HG02623 (cell line): ENCODE data around the gene KDSR.
A peak's percentile ranks its signal among the peaks of the same experiment; 100 is the strongest.

Source experiments
- ATAC-seq: cut with Tn5 transposase; IDR thresholded peaks from one replicate; pipeline ENCODE4 v1.9.1; 2021; ENCODE audit warnings: moderate library complexity; ENCODE audit not compliant: unreplicated experiment

Gene KDSR

DNA sequence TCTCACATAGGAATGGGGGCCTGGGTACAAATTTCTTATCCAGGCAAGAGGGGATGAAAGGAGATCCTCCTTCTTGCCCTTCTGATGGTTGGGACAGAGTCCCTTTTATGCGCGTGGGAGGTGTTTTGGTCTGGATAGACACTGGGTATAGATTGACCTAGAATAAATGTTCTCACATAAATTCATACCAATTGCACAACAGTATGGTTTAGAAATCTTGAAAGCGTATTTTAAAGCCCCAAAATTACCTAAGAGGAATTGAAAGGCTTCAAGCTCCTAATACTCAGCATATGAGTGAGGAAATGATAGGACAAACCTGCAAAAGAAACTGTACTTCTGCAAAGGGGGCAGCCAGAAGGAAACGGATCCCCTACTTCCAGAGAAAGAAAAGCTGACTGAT is 44.8 kb downstream of the KDSR start:
- ATAC-seq: no peak

DNA sequence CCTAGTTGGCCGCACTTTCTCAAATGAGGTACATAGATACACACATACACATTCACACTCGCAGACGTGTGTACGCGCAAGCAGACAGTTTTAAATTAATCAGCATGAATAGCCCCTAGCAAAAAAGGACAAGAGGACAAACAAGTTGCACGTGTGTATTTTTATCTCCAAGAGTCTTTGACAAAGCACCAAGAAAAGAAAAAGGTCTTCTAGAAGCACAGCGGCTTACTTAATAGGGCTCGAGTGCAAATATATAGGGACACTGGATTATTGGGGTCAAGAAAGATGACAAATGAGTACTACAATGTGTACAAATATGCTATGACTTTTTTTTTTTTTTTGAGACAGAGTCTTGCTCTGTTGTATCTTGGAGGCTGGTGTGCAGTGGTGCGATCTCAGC is 45.7 kb downstream of the KDSR start:
- no peak for ATAC-seq

DNA sequence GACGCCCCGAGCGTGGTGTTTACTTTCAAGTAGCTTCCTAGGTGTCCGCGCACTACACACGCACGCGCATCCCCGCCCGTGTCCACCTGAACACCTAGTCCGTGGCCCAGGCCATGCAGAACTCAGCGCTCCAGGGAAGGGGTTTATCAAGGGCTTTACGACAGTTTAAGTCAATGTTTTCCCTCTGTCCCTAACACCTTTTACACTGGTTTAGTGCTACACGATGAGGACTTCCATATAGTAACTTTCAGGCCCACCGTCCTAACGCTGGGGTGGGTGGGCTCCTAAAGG is 46.1 kb downstream of the KDSR start:
- ATAC-seq: no peak

DNA sequence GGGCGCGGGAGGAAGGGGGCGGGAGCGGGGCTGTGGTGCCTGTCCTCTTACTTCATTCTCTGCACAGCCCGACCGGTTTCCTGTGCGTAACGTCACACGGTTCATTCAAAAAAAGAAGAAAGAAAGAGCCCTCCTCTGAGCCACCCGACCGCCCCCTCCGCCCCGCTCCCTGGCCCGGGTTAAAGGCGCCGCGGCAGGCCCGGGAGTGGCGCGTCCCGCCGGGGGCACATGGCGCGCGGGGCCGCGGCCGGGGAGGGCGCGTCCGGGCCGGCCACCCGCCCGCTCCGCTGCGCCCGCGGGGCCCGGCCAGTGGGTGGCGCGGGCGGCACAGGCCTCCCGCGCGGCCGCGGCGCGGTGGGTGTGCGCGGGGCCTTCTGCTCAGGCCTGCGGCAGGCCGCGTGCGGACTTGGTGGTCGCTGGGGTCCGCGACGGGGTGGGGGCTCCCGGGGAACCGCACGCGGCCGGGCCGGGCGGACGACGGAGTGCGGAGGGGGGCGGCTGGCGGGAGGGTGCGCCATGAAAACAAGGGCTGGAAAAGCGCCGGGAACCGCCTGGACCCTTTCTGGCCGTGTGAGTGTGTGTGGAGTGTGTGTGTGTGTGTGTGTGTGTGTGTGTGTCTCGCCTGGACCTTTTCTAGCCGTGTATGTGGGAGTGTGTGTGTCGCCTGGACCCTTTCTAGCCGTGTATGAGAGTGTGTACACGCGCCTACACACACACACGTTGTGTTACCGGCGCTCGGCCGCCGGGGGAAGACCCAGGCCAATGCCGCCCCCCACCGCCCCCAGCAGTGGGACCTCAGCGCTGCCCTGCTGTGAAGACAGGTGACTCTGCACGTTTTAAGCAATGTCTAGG is 46.7 kb downstream of the KDSR start:
- ATAC-seq: peak; percentile 59

- peak; percentile 6 for ATAC-seq
These were observed 47.5 kb downstream of the KDSR start, which contains the start of gene BCL2 for GRCh38 chr18:63319383-63320122. Gene BCL2, minus strand, starts transcription at chr18:63319769.

DNA sequence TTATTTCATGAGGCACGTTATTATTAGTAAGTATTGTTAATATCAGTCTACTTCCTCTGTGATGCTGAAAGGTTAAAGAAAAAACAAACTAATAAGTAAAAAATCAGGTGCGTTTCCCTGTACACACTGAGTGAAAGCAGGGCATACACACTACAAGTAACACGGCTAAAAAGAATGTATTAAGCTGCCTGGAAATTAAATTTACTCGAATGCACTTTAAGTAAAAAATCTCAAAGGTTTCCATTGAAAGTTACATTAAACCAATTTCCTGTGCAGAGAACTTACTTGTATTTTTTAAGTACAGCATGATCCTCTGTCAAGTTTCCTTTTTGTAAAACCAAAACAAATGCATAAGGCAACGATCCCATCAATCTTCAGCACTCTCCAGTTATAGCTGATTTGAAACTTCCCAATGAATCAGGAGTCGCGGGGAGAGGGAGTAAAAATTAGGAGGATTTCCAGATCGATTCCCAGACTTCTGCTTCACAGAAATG is 48.1 kb downstream of the KDSR start:
- ATAC-seq: no peak

DNA sequence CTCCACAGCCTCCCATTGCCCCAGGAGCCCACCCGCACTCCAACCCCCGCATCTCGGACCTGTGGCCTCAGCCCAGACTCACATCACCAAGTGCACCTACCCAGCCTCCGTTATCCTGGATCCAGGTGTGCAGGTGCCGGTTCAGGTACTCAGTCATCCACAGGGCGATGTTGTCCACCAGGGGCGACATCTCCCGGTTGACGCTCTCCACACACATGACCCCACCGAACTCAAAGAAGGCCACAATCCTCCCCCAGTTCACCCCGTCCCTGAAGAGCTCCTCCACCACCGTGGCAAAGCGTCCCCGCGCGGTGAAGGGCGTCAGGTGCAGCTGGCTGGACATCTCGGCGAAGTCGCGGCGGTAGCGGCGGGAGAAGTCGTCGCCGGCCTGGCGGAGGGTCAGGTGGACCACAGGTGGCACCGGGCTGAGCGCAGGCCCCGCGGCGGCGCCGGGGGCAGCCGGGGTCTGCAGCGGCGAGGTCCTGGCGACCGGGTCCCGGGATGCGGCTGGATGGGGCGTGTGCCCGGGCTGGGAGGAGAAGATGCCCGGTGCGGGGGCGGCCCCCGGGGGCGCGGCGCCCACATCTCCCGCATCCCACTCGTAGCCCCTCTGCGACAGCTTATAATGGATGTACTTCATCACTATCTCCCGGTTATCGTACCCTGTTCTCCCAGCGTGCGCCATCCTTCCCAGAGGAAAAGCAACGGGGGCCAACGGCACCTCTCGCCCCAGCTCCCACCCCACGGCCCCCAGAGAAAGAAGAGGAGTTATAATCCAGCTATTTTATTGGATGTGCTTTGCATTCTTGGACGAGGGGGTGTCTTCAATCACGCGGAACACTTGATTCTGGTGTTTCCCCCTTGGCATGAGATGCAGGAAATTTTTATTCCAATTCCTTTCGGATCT is 48.8 kb downstream of the KDSR start:
- ATAC-seq: peak; percentile 30

DNA sequence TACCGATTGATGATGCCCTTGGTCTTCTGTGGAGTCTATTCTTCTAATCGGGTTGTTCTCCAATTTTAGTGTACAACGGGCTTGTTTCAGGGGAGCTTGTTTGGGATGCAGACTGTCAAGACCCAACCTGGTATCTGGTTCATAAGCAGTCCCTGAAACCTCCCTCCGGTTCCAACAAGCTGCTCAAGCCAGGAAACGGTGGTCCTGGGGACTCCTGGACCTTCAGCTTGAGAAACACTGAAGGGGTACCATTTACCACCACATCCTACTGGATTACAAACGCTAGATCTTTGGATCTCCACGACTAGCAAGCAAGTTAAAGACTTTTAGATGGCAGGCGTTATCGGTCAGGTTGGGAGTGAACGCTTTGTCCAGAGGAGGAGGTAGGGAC is 49.5 kb downstream of the KDSR start:
- ATAC-seq: no peak

GRCh38 chr18:63316612-63317555 is 50.1 kb downstream of the KDSR start:
- ATAC-seq: no peak

GRCh38 chr18:63315876-63316275 is 51.1 kb downstream of the KDSR start:
- ATAC-seq: no peak

GRCh38 chr18:63315131-63315662 is 51.8 kb downstream of the KDSR start:
- no peak for ATAC-seq

DNA sequence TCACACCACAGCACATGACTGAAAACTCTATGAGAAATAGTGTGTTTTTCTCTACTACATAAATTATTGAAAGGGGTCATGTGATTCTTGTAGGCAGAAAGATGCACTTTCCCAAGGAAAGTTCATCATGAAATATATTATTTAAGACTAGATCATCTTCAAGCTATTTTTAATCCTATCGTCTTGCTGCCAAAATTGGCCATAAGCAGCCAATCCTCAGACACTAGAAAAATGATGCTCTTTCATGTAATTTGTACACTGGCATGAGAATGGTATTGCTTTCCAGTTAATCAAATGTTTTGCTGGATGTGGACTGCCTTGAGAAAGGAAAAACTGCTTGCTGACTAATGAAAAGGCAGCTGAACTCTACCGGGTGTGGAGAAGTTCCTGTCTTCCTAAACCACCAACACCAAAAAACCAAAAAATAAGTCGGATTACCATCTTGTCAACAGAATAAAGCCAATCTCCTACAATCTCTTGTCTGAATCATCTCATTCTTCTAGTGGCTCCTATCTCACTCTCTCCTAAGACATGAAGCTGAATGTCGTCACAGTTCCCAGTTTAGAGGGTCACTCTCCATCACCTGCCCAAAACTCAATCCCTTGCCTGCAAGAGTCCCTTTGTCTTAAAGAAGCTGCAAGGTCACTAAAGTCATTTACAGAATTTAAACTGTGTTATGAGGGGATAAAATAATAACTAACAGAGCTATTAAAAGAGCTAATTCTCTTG is 52.8 kb downstream of the KDSR start:
- ATAC-seq: no peak

DNA sequence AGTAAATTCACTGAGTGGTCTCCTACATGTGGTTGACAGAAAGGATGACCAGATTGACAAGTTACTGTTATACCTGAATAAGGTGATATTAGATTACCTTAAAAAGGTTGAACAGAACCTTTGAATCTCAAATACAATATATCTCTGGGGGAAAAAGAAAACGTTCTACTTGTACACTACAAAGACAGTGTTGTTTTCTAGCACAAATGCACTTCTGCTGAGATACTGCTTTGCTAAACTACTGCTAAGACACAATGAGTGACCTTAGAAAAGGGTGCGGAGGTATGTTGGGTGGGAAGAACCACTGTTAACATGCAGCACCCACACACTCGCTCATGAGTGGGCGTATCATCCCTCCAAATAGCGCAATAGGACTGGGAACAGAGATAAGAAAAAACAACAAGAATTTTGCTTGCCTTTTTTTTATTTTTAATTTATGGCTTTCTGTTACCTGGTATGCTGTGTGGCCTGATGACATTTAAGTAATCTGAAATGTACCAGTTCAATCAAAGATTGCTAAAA is 53.5 kb downstream of the KDSR start:
- no peak for ATAC-seq

DNA sequence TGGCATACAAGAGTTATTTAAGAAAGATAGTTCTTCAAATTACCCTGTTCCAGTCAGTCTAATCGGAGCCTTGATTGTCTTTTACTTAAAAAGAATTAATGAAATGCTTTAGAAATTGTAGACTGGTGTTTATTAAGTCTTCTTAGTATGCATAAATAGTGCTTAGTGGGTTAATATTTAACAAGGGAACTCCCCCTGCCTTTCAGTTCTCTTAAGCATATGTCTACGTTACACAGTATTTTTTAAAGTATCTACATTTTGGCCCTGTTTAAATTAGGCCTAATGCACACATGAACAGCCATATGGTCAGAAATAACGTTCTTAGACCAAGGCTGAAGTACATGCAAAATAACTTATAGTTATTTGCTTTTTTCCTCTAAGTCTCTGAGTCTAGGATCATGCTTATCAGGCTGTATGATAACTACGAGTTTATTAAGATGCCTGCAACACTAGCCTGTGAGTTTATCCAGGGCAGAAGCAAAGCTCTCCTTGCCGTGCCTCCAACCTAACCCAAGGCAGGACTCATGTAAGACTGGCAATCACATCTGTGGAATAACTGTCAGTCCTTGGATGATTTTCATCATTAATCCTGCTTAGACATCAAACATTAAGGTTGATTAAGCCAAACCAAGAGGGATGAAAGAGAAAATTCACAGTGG is 54.1 kb downstream of the KDSR start:
- ATAC-seq: peak; percentile 28

DNA sequence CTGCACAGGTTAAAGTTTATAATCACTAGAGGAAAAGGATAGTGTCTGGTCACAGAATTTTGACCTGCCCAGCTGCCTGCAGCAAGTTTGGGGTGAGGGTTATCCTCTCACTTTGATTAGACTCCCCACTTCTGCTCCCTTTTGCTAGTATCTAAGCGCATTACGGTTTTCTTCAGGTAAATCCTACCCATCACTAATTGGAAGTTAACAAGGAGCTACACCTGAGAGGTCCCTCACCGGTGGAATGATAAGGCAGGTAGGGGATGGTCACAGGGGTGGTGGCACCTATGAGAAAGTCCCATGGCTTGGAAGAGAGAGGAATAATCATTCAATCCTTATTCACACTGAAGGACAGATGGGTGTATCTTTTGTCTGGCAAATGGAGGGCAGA is 55.0 kb downstream of the KDSR start:
- peak; percentile 1 for ATAC-seq

DNA sequence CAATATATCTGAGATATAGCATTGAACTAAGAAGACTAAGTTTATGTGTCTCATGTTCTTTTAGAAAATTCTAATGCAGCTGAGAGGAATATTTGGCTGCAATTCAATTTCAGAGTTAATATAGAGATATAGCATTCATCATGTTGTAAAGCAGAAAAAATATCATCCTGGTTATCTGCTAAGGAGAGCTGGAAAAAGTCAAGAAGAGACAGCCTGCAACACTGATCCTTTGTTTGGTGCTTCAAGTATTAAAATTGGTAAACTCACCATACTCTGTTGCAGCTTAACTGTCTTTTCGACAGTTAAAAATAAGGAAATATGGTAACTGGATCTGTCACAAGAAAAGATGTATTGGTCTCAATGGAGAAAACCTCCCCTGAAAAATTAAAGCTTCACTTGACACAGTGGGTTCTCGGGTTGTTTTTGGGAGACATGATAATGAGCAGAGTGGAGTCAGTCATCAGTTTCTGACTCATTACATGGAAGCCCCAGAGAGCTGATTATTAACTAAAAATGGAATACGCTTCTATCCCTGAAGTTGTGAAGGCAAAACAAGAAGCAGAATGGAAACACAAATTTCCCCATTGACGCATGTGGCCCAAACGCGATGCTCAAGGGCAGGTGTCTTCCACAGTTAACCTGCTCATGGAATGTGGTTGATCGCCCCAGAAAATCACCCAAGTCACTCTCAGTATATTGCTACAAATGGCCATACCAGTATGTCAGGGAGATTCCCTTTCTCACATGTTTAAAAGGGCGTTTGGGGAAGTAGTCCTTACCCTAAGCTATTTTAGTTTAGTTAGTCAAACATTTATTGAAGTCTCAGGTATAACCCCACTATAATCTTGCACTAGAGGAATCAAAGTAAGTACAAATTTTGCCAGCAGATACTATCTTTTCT is 55.6 kb downstream of the KDSR start:
- peak; percentile 51 for ATAC-seq

DNA sequence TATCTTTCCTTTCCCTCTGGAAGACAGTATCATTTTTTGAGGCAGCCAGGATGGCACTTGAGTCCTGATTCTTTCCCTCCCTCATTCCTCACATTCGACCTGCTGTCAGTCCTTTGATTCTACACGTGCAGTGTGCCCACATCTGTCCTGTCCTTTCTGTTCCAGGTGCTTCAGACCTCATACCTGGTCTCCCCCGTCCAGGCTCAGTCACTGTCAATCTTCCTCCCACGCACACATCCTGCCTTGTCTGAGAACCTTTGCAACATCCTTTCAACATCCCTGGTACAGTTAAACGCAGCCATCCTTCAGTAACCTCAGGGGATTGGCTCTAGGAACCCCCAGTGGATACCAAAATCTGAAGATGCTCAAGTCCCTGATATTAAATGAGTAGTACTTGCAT is 57.6 kb downstream of the KDSR start:
- ATAC-seq: no peak
